HL-60 (cell line): ENCODE data around the gene FNDC3B.

Source experiments
- POLR2AphosphoS5 ChIP-seq: IDR thresholded peaks from 2 replicates; pipeline ENCODE4 v1.6.1; 2012; ENCODE audit warnings: low read depth
- TF ChIP-seq, protein P1 (sequence below): IDR thresholded peaks from one replicate; pipeline ENCODE4 v1.5.1; 2011; ENCODE audit warnings: low read length, control low read depth, inconsistent platforms; ENCODE audit not compliant: insufficient read depth

DNA sequence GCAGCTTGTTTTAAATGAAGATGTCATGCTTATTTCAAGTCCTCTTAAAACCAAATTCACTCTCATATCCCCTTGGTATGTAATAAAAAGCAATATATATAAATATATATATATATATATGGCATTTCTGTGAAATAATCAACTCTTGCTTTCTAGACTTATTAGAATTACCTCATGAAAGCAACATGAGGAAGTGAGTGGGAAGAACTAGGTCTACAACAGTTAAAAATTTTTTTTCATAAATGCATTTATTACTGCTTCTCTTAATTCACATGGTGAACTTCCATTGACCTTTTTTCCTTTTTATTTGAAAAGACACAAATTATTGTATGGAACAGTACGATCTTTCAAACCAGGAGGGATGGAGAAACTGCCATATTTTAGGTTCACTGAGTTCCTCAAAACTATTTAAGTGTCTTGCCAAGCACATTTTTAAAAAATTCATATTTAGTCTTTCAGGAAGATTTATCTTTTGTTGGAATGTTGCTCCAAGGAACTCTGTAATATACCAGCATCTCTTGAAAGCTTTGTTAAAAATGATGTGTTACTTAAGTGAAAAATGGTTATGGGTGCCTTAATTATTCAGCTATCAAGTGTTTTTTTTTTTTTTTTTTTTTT lies 223.7 kb downstream of the FNDC3B start:
- TF ChIP-seq, protein P1, sequence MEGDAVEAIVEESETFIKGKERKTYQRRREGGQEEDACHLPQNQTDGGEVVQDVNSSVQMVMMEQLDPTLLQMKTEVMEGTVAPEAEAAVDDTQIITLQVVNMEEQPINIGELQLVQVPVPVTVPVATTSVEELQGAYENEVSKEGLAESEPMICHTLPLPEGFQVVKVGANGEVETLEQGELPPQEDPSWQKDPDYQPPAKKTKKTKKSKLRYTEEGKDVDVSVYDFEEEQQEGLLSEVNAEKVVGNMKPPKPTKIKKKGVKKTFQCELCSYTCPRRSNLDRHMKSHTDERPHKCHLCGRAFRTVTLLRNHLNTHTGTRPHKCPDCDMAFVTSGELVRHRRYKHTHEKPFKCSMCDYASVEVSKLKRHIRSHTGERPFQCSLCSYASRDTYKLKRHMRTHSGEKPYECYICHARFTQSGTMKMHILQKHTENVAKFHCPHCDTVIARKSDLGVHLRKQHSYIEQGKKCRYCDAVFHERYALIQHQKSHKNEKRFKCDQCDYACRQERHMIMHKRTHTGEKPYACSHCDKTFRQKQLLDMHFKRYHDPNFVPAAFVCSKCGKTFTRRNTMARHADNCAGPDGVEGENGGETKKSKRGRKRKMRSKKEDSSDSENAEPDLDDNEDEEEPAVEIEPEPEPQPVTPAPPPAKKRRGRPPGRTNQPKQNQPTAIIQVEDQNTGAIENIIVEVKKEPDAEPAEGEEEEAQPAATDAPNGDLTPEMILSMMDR = no peak
- no peak for TF ChIP-seq POLR2AphosphoS5
